ENCODE results near the gene ZNF526.

ZNF526 gene

GRCh38 chr19:42197375-42197817, 22.7 kb upstream of the ZNF526 start:
- no peak for DNase-seq

- DNase-seq = no peak
These were observed 21.3 kb upstream of the ZNF526 start for GRCh38 chr19:42198676-42199439.

GRCh38 chr19:42199440-42200115, 20.5 kb upstream of the ZNF526 start:
- no peak for DNase-seq

- DNase-seq = no peak
These were observed 19.9 kb upstream of the ZNF526 start for GRCh38 chr19:42200116-42200715.

GRCh38 chr19:42201489-42202289, 18.4 kb upstream of the ZNF526 start:
- DNase-seq = no peak

GRCh38 chr19:42202290-42202880, 17.7 kb upstream of the ZNF526 start:
- DNase-seq = no peak

- DNase-seq = no peak
These were observed 16.4 kb upstream of the ZNF526 start for GRCh38 chr19:42203700-42204099.

- DNase-seq = no peak
These were observed 15.4 kb upstream of the ZNF526 start for GRCh38 chr19:42204664-42205063.

GRCh38 chr19:42206871-42207755, 13.0 kb upstream of the ZNF526 start:
- no peak for DNase-seq

GRCh38 chr19:42207767-42208271, 12.3 kb upstream of the ZNF526 start:
- no peak for DNase-seq

- no peak for DNase-seq
These were observed 11.5 kb upstream of the ZNF526 start for GRCh38 chr19:42208612-42209011.

GRCh38 chr19:42212886-42213285, 7.2 kb upstream of the ZNF526 start:
- DNase-seq = no peak

- DNase-seq = no peak
These were observed 5.2 kb upstream of the ZNF526 start for GRCh38 chr19:42214810-42215485.

- peak; percentile 67 for DNase-seq
These were observed 3.2 kb upstream of the ZNF526 start for GRCh38 chr19:42216653-42217519.

- DNase-seq = peak; percentile 98
These were observed 2.3 kb upstream of the ZNF526 start, which contains the start of gene DEDD2 for GRCh38 chr19:42217520-42218437. Gene DEDD2 (minus strand): TSS chr19:42217677. CDS start chr19:42217007, 670 bp downstream.

GRCh38 chr19:42220751-42221097, 612 bp downstream of the ZNF526 start:
- DNase-seq = no peak

GRCh38 chr19:42224940-42225717, 5.0 kb downstream of the ZNF526 start:
- no peak for DNase-seq
